ENCODE data around the gene PTBP2. TPM values are rescaled to one million over a fixed set of nuclear protein-coding genes. Genes with fewer than 3 reads are reported as not detected.

Gene PTBP2
- total RNA-seq, 6 donors from 2014 or later = 10.4 to 36.5 (median 14.4) TPM

DNA sequence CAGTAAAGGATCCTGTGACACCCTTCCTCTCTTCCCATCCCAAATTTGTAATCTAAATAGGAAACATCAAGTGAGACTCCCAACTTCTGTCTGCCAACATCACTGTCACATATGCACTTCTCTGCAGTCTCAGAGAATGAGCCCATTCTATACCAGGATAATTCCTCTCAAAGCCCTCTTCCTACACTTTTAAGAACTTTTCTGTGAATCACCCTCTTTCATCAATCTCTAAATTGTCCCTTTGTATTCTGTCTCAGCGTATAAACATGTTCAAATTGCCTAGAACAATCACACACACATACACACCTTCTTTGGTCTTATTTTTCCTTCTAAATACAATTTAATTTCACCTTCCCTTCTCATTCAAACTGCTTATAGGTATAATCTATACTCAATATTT is 111.8 kb downstream of the PTBP2 start:
- Histone ChIP-seq H3K4me3 (no peak overlapping the region), H3K9me3 (no peaks in the 10 kb centered on the region), H3K4me1 (no peaks in the 10 kb centered on the region), H3K27ac (no peak overlapping the region), H3K27me3 (no peaks in the 10 kb centered on the region), H3K36me3 (no peaks in the 10 kb centered on the region)
- DNase-seq = no peak
- 98 to 100% methylated on average over 1 of the region's 1 CpG for WGBS, 2 donors
- TF ChIP-seq CTCF (IDR thresholded peaks at IDR 0.05) (no peak), POLR2A (IDR thresholded peaks at IDR 0.05) (no peak), EP300 (IDR thresholded peaks at IDR 0.05) (no peak), POLR2AphosphoS5 (IDR thresholded peaks at IDR 0.05) (no peak)
- no peak for ATAC-seq (ENCODE audit: low FRiP score in 2 of 2)

DNA sequence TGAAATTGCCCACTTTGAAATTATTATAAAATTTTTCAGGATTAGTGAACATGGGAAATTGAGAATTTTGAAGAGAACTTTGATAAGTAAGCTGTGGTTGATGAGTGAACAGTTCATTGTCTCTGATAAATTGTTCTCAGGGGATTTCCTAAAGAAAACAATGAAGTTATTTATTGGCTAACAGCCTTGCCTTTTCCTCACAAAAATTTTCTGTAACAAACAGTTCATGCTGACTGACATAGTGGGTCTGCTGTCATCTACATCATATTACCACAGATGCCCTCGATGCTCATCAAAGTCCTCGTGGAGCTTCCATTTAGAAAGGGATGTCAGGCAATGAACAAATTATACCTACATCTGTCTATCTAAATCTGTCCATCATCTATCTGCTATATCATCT is 113.4 kb downstream of the PTBP2 start:
- no peaks in the 10 kb centered on the region for H3K9me3 ChIP-seq
- no peak for TF ChIP-seq POLR2A (IDR thresholded peaks at IDR 0.05)
- no peak for TF ChIP-seq POLR2AphosphoS5 (IDR thresholded peaks at IDR 0.05)
- TF ChIP-seq EP300 (IDR thresholded peaks at IDR 0.05) = no peak
- TF ChIP-seq CTCF (IDR thresholded peaks at IDR 0.05) = no peak
- H3K4me3 ChIP-seq = no peak overlapping the region
- no peak for ATAC-seq (ENCODE audit: low FRiP score in 2 of 2)
- no peaks in the 10 kb centered on the region for H3K27me3 ChIP-seq
- no peaks in the 10 kb centered on the region for H3K36me3 ChIP-seq
- 91% methylated on average over 2 of the region's 2 CpGs for WGBS, 2 donors
- no peaks in the 10 kb centered on the region for H3K4me1 ChIP-seq
- no peak overlapping the region for H3K27ac ChIP-seq
- DNase-seq = no peak

GRCh38 chr1:96837057-96837780 is 115.6 kb downstream of the PTBP2 start:
- no peaks in the 10 kb centered on the region for H3K9me3 ChIP-seq
- no peak overlapping the region for H3K4me3 ChIP-seq
- no peak overlapping the region for H3K27ac ChIP-seq
- no peak for TF ChIP-seq POLR2AphosphoS5 (IDR thresholded peaks at IDR 0.05)
- no peak for TF ChIP-seq CTCF (IDR thresholded peaks at IDR 0.05)
- no peak for TF ChIP-seq EP300 (IDR thresholded peaks at IDR 0.05)
- 59 to 67% methylated on average over 7 of the region's 7 CpGs for WGBS, 2 donors
- no peaks in the 10 kb centered on the region for H3K4me1 ChIP-seq
- DNase-seq (no peak), ATAC-seq (ENCODE audit: low FRiP score in 2 of 2) (no peak)
- no peaks in the 10 kb centered on the region for H3K27me3 ChIP-seq
- H3K36me3 ChIP-seq = no peaks in the 10 kb centered on the region

DNA sequence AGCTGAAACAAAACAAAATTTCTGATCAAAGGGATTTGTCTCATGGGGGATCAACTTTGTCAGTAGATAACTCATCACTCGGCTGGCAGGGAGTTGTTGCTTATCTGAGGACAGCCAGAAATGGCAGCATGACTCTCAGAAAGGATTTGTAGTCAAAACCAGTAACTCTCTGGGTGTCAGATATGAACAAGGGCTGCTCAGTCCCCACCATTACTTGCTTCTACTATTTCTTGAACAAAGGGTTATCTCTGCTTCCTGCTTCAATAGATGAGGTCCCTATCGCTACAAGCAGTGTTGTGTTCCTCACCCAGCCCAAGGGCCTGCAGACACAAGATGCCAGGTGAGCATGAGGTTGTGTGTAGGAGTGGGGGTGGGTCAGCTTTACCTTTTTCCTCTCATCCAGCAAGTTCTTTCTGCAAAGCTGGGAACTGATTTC is 116.2 kb downstream of the PTBP2 start:
- Histone ChIP-seq H3K27ac (no peak overlapping the region), H3K9me3 (no peaks in the 10 kb centered on the region), H3K4me3 (no peak overlapping the region), H3K36me3 (no peaks in the 10 kb centered on the region), H3K27me3 (no peaks in the 10 kb centered on the region), H3K4me1 (no peaks in the 10 kb centered on the region)
- WGBS, 2 donors = 58 to 62% methylated on average over 2 of the region's 2 CpGs
- ATAC-seq (ENCODE audit: low FRiP score in 2 of 2) = no peak
- no peak for DNase-seq
- no peak for TF ChIP-seq POLR2A (IDR thresholded peaks at IDR 0.05)

- WGBS, 2 donors = 84 to 86% methylated on average over 3 of the region's 3 CpGs
- Histone ChIP-seq H3K4me3 (no peak overlapping the region), H3K36me3 (no peaks in the 10 kb centered on the region), H3K27me3 (no peaks in the 10 kb centered on the region), H3K27ac (no peak overlapping the region), H3K9me3 (no peaks in the 10 kb centered on the region), H3K4me1 (no peaks in the 10 kb centered on the region)
- no peak for DNase-seq
- TF ChIP-seq CTCF (IDR thresholded peaks at IDR 0.05) (no peak), EP300 (IDR thresholded peaks at IDR 0.05) (no peak), POLR2AphosphoS5 (IDR thresholded peaks at IDR 0.05) (no peak), POLR2A (IDR thresholded peaks at IDR 0.05) (no peak)
- ATAC-seq (ENCODE audit: low FRiP score in 2 of 2) = no peak
Measured at GRCh38 chr1:96840396-96840795, 118.8 kb downstream of the PTBP2 start.
